HCT116 (cell line): ENCODE measurements around the gene PLCD3. TPM values are rescaled to one million over a fixed set of nuclear protein-coding genes. Genes with fewer than 3 reads are reported as not detected.

ENCODE experiments used
- ATAC-seq: fragments of 200-7000 bp; cut with Tn5 transposase; 2 replicates; pipeline ENCODE4 v1.9.1; 2020; ENCODE audit warnings: mild to moderate bottlenecking, moderate library complexity
- BruUV-seq: library from RNA; stranded (reverse); fragments of 400-500 nt; replicated peaks from 2 replicates; lab custom pipeline; 2021; lab: Mats Ljungman, UMichigan
- CTCF ChIA-PET: fragments of 300-600 bp; sonication (Branson Sonifier 250); formaldehyde crosslinking; loops from one replicate; lab custom pipeline; 2021; ENCODE audit warnings: antibody characterized with exemption; lab: Charles Lee
- POLR2A ChIA-PET: fragments of 300-600, 350-600 bp; sonication (Branson Sonifier 250); formaldehyde crosslinking; loops from one replicate; lab custom pipeline; 2021; ENCODE audit warnings: antibody characterized with exemption; lab: Charles Lee
- RAD21 ChIA-PET, 2 experiments: fragments of 300-600 bp; sonication (Branson Sonifier 250); formaldehyde crosslinking; loops; one replicate each; lab custom pipeline; 2023; ENCODE audit warnings: low total read pairs in 2 of 2; ENCODE audit not compliant: uncharacterized antibody in 2 of 2, unreplicated experiment in 2 of 2, low non-redundant PET in 1 of 2; lab: Charles Lee
- DNase-seq: peaks from one replicate; pipeline ENCODE4 v3.0.0-alpha.2; 2010; ENCODE audit warnings: low read depth, low spot score
- H2AFZ ChIP-seq: fragments of 200-600 bp; shearing (Covaris generic), sonication (generic); 2 replicates; pipeline ENCODE4 v1.6.1; 2017; ENCODE audit warnings: low read depth, mixed run types, mixed read lengths, antibody characterized with exemption, low read length; ENCODE audit not compliant: poor library complexity, severe bottlenecking
- H3K27ac ChIP-seq: 2 replicates; pipeline ENCODE4 v1.5.1; 2012; ENCODE audit warnings: low read depth, low read length
- H3K27me3 ChIP-seq: fragments of 200-600 bp; sonication (generic); 2 replicates; pipeline ENCODE4 v1.6.1; 2016; ENCODE audit warnings: mixed run types, low read length, mixed read lengths; ENCODE audit not compliant: insufficient read depth
- H3K36me3 ChIP-seq, 2 experiments: fragments of 200-500 bp in 1 of 2; fragments of 200-600 bp in 1 of 2; sonication (Bioruptor generic) in 1 of 2; sonication (generic) in 1 of 2; 2 replicates each; pipeline versions ENCODE4 v1.5.1 to v1.6.1; 2014 to 2016; ENCODE audit warnings: low read length in 2 of 2, inconsistent platforms in 1 of 2, mixed read lengths in 1 of 2, mixed run types in 1 of 2; ENCODE audit not compliant: insufficient read depth in 2 of 2, control insufficient read depth in 1 of 2
- H3K4me1 ChIP-seq, 2 experiments: fragments of 200-600 bp in 1 of 2; sonication (generic) in 1 of 2; 2 replicates each; pipeline versions ENCODE4 v1.5.1 to v1.6.1; 2012 to 2017; ENCODE audit warnings: low read length in 2 of 2, inconsistent platforms in 1 of 2, mild to moderate bottlenecking in 1 of 2, mixed read lengths in 1 of 2, mixed run types in 1 of 2, moderate library complexity in 1 of 2; ENCODE audit not compliant: insufficient read depth in 2 of 2, control insufficient read depth in 1 of 2
- H3K4me2 ChIP-seq: fragments of 200-600 bp; sonication (generic); 2 replicates; pipeline ENCODE4 v1.6.1; 2017; ENCODE audit warnings: mixed run types, low read length, mixed read lengths
- H3K4me3 ChIP-seq, 2 experiments: fragments of 200-600 bp in 1 of 2; sonication (generic) in 1 of 2; replicated peaks in 1 of 2; 2 replicates each; pipeline ENCODE4 v1.5.1; 2011 to 2016; ENCODE audit warnings: low read length in 2 of 2, control low read depth in 1 of 2, low read depth in 1 of 2, mild to moderate bottlenecking in 1 of 2, mixed read lengths in 1 of 2, mixed run types in 1 of 2
- H3K79me2 ChIP-seq: fragments of 200-600 bp; sonication (generic); 2 replicates; pipeline ENCODE4 v1.6.1; 2017; ENCODE audit warnings: mild to moderate bottlenecking, mixed run types, low read length, moderate library complexity, mixed read lengths; ENCODE audit not compliant: insufficient read depth
- H3K9ac ChIP-seq: fragments of 200-600 bp; sonication (generic); 2 replicates; pipeline ENCODE4 v1.6.1; 2016; ENCODE audit warnings: low read length, mixed read lengths
- H3K9me2 ChIP-seq: fragments of 200-600 bp; sonication (generic), shearing (Covaris generic); 2 replicates; pipeline ENCODE4 v1.6.1; 2017; ENCODE audit warnings: mixed run types, mild to moderate bottlenecking, moderate library complexity; ENCODE audit not compliant: insufficient read depth
- H3K9me3 ChIP-seq, 2 experiments: fragments of 200-500 bp in 1 of 2; fragments of 200-600 bp in 1 of 2; sonication (Bioruptor generic) in 1 of 2; sonication (generic) in 1 of 2; 2 replicates each; pipeline ENCODE4 v1.6.1; 2014 to 2017; ENCODE audit warnings: low read length in 2 of 2, mixed read lengths in 2 of 2, inconsistent platforms in 1 of 2, low read depth in 1 of 2, mild to moderate bottlenecking in 1 of 2, mixed run types in 1 of 2, moderate library complexity in 1 of 2; ENCODE audit not compliant: control insufficient read depth in 1 of 2, insufficient read depth in 1 of 2
- H4K20me1 ChIP-seq: fragments of 200-600 bp; sonication (generic), shearing (Covaris generic); 2 replicates; pipeline ENCODE4 v1.6.1; 2017; ENCODE audit warnings: mixed run types, mild to moderate bottlenecking, moderate library complexity; ENCODE audit not compliant: insufficient read depth
- MAX ChIP-seq: IDR thresholded peaks from 2 replicates; pipeline ENCODE4 v1.6.1; 2012
- POLR2AphosphoS5 ChIP-seq: IDR thresholded peaks from 2 replicates; pipeline ENCODE4 v1.6.1; 2011; ENCODE audit warnings: mild to moderate bottlenecking, low read depth, low read length, moderate library complexity
- SIN3A ChIP-seq: IDR thresholded peaks from 2 replicates; pipeline ENCODE4 v1.6.1; 2012; ENCODE audit warnings: low read depth
- YY1 ChIP-seq: IDR thresholded peaks from 2 replicates; pipeline ENCODE4 v1.6.1; 2011; ENCODE audit warnings: low read length, low read depth, moderate library complexity, mild to moderate bottlenecking; ENCODE audit not compliant: insufficient replicate concordance; ENCODE audit errors: extremely low read depth
- ZNF274 ChIP-seq: fragments of 200-500 bp; sonication (Bioruptor generic); IDR thresholded peaks from 2 replicates; pipeline ENCODE4 v1.6.1; 2014; ENCODE audit warnings: mild to moderate bottlenecking, low read depth, low read length, inconsistent platforms
- intact Hi-C: fragments of 100-400 bp; cut with micrococcal nuclease; formaldehyde crosslinking; loops from 2 replicates; pipeline ENCODE4 v1.10.0; 2022
- total RNA-seq: library from RNA; stranded (reverse); gene quantifications from one replicate; pipeline ENCODE4 v1.2.1, GENCODE V29; 2021; ENCODE audit not compliant: unreplicated experiment

The PLCD3 gene
- total RNA-seq, 1 experiment from 2014 or later: 197 TPM

GRCh38 chr17:45149669-45150664 lies 17.7 kb upstream of the PLCD3 start:
- peaks cover 34% of the 10 kb centered on the region for H3K79me2 ChIP-seq
- DNase-seq: no peak
- intact Hi-C loops: loop anchor here (2.0 to 5.0 kb wide), 2 partner anchors 23 to 277 kb away; no protein-coding TSS in a partner anchor
- 0 out of 2 replicates have a peak, but pooled peaks have one; percentile 30 for TF ChIP-seq SIN3A
- TF ChIP-seq MAX: no peak
- TF ChIP-seq ZNF274: no peak
- TF ChIP-seq POLR2AphosphoS5: peak; percentile 78
- no peak for TF ChIP-seq YY1
- TF ChIP-seq, all 23 proteins: peak for 2
- Histone ChIP-seq H3K9me3 (no peaks in the 10 kb centered on the region), H3K4me1 (peaks cover 21 to 37% of the 10 kb centered on the region in 2 experiments), H3K36me3 (peaks cover 0 to 3% of the 10 kb centered on the region in 2 experiments; a peak in 1 of 4 replicates), H3K9me2 (no peaks in the 10 kb centered on the region), H3K4me2 (peak overlapping the region; percentile 92), H3K4me3 (peak overlapping the region; percentile 95 to 96), H2AFZ (no peak overlapping the region), H4K20me1 (peaks cover 14% of the 10 kb centered on the region; the same call in 1 of the 2 replicates), H3K27me3 (no peaks in the 10 kb centered on the region), H3K9ac (peak overlapping the region; percentile 89), H3K27ac (peak overlapping the region; percentile 94)
- ChIA-PET CTCF (interaction anchor here (1.0 to 10.2 kb wide), 12 partner anchors 8 to 100 kb away, joined by 3 to 131 read pairs (median 6); partner anchors contain the start of genes ACBD4 and HEXIM2), RAD21 (interaction anchor here (1.0 to 3.2 kb wide), 4 partner anchors 11 to 48 kb away, joined by 3 to 20 read pairs (median 12); partner anchors contain the start of gene ACBD4 (in 1 of the 2)), POLR2A (interaction anchor here (0.7 to 7.3 kb wide), 20 partner anchors 10 to 355 kb away, joined by 3 to 258 read pairs (median 7); partner anchors contain the start of genes ACBD4, EFTUD2, HEXIM2 and PLCD3)
- no peak for ATAC-seq
- BruUV-seq: no TSS peak
